NCI-H2081 treated with DMSO at 0.1 percent for 48 hours (cell line): ENCODE results near the gene NCAPD3.
A peak's percentile ranks its signal among the peaks of the same experiment; 100 is the strongest.
"Not testable (repeated sequence)": the region's sequence is repeated elsewhere in the genome, so short reads cannot be mapped to it uniquely, and the experiment has no call there.

Experiments used
- DNase-seq: peaks from one replicate; lab custom pipeline; 2025; lab: John Stamatoyannopoulos, UW

The NCAPD3 gene

GRCh38 chr11:134224710-134225664 is 1.2 kb upstream of the NCAPD3 start:
- peak; percentile 43 for DNase-seq

GRCh38 chr11:134223121-134223520 is 646 bp downstream of the NCAPD3 start:
- no peak for DNase-seq

- no peak for DNase-seq
Measured at GRCh38 chr11:134216816-134217215, 7.0 kb downstream of the NCAPD3 start.

DNA sequence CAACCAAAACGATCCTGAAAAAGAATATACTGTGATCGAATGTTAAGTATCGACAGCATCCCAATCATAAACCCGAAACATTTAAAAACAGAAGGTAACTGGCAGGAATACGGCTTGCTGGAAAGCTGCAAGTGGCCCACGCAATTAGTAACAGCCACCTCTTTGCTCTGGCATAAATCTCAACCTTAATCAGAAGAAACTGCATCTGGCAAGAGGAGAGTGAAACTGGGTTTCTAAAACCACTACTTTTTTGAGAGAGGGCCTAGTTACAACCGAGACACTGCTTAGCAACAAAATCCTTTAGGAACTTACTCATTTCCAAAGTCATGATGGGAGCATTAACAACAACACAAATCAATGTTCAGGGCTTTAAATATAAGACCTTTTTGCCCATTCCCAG is 7.9 kb downstream of the NCAPD3 start:
- DNase-seq = no peak

DNA sequence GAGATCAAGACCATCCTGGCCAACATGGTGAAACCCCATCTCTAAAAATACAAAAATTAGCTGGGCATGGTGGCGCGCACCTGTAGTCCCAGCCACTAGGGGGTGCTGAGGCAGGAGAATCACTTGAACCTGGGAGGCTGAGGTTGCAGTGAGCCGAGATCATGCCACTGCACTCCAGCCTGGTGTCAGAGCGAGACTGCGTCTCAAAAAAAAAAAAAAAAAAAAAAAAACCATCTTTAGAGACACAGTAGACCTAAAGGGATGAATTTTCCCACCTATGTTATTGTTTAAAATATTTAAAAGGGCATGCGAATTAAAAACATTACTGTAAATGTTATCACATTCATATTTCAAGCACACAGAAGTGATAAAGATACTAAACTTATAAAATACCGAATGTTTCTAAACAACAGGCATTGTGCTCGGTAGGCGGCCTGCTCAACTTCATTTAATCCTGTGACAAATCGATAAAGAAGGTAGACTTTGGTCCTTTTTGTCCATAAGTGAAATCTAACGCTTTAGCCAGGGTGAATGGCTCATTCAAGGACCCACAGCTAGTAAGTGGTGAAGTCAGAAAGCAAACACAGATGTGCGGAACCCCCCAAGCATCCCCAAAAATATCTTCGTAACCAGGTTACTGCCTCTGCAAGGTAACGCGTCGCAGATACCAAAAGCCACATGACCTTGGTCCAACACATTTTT is 16.1 kb downstream of the NCAPD3 start:
- no peak for DNase-seq

DNA sequence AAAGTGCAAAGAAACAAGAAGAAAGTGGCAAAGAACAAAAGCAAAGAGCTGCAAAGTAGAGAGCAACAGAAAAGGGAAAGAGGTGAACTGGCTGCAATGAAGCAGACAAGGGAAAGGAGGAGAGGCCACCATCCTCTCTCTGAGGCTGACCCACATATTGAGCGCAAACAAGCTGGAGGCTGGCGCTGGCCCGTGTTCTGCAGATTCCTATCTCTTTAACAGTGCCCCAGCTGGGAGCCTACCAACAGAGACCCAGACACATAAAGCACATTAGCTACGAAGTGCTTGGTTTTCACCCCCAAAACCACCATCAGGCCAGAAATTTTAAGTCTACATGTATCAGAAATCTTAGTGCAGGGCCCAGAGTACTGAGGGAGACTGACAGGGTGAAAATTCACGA is 17.6 kb downstream of the NCAPD3 start:
- DNase-seq = no peak

GRCh38 chr11:134205729-134206128 is 18.0 kb downstream of the NCAPD3 start:
- no peak for DNase-seq

DNA sequence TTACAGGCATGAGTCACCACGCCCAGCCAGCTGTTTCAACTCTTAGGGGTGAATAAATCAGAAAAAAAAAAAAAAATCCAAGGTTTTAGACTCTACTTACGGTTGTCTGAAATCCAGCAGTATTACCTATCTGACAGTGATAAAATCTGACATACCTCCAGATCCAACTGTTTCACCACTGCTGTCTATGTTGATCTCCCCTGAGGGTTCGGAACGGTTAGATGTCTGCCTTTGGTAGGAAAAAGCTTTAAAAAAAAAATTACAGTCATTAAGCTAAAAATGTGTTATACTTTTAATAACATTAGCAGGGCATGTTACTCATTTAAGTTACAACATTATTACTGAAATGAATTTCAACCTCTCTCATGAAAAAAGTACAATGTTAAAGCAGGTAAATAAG is 21.1 kb downstream of the NCAPD3 start:
- DNase-seq = no peak

DNA sequence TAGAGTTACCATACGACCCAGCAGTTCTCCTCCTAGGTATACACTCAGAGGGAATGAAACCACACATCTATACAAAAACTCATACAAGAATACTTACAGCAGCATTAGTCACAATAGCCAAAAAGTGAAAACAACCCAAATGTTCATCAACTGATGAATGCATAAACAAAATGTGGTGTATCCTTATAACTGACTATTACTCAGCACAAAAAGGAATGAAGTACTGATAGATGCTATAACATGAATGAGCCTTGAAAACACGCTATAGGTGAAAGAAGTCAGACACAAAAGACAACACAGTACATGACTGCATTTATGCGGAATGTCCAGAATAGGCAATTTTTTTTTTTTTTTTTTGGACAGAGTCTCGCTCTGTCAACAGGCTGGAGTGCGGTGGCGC is 23.1 kb downstream of the NCAPD3 start:
- DNase-seq = no peak

DNA sequence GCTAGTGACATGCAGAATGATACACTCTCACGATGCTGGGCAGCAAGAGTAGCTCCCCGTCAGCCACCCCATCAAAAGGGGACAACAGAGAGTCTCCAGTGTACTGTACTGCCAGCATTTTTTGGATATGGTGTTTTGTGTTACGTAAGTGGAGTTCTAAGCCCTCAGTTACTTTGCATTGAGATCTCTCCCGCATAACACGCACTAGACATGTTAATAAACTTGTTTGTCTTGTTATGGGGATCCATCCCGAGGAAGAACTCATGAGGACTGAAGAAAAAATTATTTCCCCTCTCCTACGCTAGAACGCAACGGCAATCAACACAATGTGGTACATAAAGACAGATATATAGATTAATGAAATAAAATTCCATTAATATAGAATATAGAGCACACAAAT is 24.2 kb downstream of the NCAPD3 start:
- no peak for DNase-seq

GRCh38 chr11:134196756-134197155 is 27.0 kb downstream of the NCAPD3 start:
- DNase-seq = no peak

GRCh38 chr11:134188092-134188491 is 35.7 kb downstream of the NCAPD3 start:
- DNase-seq = not testable (repeated sequence)

DNA sequence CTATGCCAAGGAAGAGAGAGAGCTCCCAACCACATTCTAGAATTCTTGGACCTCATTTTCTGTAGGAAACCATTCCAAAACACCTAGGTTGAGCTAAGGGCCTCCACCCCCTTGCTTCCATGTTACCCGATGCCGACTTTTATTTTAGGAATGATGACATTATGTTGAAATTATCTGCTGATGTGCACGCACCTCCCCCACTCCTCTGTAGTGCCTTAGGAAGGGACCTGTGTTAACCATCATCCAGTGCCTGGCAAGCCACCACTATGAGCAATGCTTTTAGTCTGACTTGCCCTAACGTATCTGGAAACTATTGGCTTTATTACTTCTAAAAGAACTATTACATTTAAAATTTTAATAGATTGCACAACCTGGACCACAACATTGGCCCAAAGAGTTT is 42.1 kb downstream of the NCAPD3 start:
- no peak for DNase-seq

GRCh38 chr11:134178032-134178674 is 45.6 kb downstream of the NCAPD3 start:
- DNase-seq = no peak

GRCh38 chr11:134176284-134176683 is 47.5 kb downstream of the NCAPD3 start:
- no peak for DNase-seq

GRCh38 chr11:134173296-134173695 is 50.5 kb downstream of the NCAPD3 start:
- DNase-seq = no peak

- no peak for DNase-seq
Measured at GRCh38 chr11:134171951-134172350, 51.8 kb downstream of the NCAPD3 start.

GRCh38 chr11:134170919-134171281 is 52.9 kb downstream of the NCAPD3 start:
- DNase-seq = no peak

DNA sequence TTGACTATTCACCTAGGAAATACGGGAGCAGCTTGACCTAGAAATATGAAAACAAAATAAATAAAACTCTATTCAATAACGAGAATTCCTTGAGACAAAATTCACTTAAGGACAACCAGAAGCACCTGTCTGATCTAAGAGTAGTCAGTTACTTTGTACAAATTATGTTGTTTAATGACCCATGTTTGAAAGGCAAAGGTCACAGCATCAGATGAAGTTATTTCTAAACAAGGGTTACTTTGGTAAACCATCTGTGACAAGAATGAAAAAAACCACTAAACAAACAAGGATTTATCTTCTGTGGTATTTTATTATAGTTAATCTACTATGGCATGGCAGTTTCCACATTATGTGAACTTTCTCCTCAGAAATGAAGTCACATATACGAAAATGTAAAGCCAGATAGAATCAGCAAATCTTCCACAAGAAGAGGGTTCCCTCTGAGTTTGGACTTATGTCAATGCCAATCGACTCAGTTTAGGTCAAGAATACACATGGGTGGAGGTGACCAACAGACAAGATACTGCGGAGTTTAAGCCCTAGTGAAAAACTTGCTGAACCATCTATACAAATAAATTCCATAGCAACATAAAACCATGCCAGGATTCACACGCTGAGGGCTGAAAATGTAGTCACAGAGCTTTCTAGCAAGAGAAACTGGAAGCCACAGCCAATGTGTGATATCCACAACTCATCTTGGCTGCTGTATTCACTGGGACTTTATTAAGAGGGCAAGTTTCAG is 53.4 kb downstream of the NCAPD3 start:
- no peak for DNase-seq

GRCh38 chr11:134164490-134165370 is 59.0 kb downstream of the NCAPD3 start:
- no peak for DNase-seq

- no peak for DNase-seq
Measured at GRCh38 chr11:134159652-134160051, 64.1 kb downstream of the NCAPD3 start.
